ENCODE data around the gene HEMGN. TPM values are rescaled to one million over a fixed set of nuclear protein-coding genes. Genes with fewer than 3 reads are reported as not detected.

The HEMGN gene
- total RNA-seq, 1 experiment from 2014 or later, result not detected

DNA sequence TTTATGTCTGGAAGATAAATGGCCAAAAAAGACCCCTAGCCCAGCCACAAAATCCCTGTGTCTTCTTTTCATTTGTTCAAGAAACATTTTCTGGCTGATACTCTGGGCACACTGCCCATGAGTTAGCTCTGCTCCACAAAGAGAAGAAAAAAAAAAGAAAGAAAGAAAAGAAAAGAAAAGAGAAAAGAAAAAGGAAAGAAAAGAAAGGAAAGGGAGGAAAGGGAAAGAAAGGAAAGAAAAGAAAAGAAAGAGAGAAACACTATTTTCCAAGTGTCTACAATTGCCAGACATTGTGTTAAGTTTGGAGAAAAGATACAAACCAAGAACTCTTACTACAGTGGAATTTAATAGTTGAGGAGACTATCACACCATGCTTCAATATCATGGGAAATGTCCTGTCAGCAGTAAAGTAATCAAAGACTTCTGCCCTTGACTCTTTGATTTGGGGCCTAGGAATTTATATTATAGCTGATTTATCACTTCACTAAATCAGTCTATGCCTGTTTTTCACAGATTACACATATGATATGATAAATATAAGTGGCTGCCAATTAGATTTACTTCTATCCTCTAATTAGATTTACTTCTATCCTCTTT lies 18.7 kb downstream of the HEMGN start:
- H4K20me1 ChIP-seq (ENCODE audit: insufficient read depth), result 0 out of 2 replicates have a peak, but pooled peaks cover 4% of the 10 kb centered on the region
- no peaks in the 10 kb centered on the region for H3K27me3 ChIP-seq (ENCODE audit: insufficient read depth, low read depth)
- peaks cover 18% of the 10 kb centered on the region; the same call in 1 of the 2 replicates for H3K4me1 ChIP-seq (replicated peaks; ENCODE audit: insufficient read depth)
- peaks cover 16% of the 10 kb centered on the region for H3F3A ChIP-seq (ENCODE audit: insufficient read depth, low read depth)
- H3K36me3 ChIP-seq (ENCODE audit: low read depth), result 0 out of 2 replicates have a peak, but pooled peaks cover 11% of the 10 kb centered on the region
- H3K79me2 ChIP-seq (ENCODE audit: low read depth), result peaks cover 26% of the 10 kb centered on the region
- H3K4me3 ChIP-seq, result no peak overlapping the region
- no peak overlapping the region for H2AFZ ChIP-seq
- TF ChIP-seq EZH2 (IDR thresholded peaks at IDR 0.05; ENCODE audit: low read depth), result no peak
- TF ChIP-seq, protein P1, sequence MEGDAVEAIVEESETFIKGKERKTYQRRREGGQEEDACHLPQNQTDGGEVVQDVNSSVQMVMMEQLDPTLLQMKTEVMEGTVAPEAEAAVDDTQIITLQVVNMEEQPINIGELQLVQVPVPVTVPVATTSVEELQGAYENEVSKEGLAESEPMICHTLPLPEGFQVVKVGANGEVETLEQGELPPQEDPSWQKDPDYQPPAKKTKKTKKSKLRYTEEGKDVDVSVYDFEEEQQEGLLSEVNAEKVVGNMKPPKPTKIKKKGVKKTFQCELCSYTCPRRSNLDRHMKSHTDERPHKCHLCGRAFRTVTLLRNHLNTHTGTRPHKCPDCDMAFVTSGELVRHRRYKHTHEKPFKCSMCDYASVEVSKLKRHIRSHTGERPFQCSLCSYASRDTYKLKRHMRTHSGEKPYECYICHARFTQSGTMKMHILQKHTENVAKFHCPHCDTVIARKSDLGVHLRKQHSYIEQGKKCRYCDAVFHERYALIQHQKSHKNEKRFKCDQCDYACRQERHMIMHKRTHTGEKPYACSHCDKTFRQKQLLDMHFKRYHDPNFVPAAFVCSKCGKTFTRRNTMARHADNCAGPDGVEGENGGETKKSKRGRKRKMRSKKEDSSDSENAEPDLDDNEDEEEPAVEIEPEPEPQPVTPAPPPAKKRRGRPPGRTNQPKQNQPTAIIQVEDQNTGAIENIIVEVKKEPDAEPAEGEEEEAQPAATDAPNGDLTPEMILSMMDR (conservative IDR thresholded peaks at IDR 0.05), result no peak
- no peak overlapping the region for H3K27ac ChIP-seq
- H3K9me2 ChIP-seq (ENCODE audit: insufficient read depth), result no peaks in the 10 kb centered on the region
- ChIA-PET POLR2A (ENCODE audit: unreplicated experiment) (no interaction called here), CTCF (interaction anchor here (0.6 to 0.7 kb wide), 2 partner anchors 18 to 362 kb away, joined by 3 to 6 read pairs; no protein-coding TSS in a partner anchor)
- intact Hi-C loops (cut with micrococcal nuclease; ENCODE audit: unreplicated experiment), result no loop called here
- no peaks in the 10 kb centered on the region for H3K9me3 ChIP-seq (ENCODE audit: insufficient read depth, low read depth)
- no peak for DNase-seq
- no peak overlapping the region for H3K4me2 ChIP-seq
- no TSS peak for BruUV-seq (replicated peaks)

DNA sequence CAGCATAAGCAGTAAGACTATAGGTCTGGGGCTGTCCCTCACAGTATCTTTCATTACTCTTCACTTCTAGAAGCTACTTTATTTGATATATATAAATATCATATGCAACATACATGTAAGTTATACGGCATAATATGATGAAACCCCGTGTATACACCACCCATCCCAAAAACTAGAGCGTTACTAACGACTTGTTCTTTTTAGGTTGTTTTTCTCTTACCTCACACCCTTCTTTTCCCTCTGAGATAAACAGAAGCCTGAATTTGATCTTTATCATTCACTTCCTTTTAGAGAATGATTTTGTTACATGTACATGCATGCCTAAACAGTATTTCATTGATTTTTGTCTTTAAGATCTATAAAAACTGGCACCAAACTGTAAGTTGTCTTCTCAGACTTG lies 19.4 kb downstream of the HEMGN start:
- BruUV-seq (replicated peaks), result no TSS peak
- 0 out of 2 replicates have a peak, but pooled peaks cover 11% of the 10 kb centered on the region for H3K36me3 ChIP-seq (ENCODE audit: low read depth)
- TF ChIP-seq, protein P1 (conservative IDR thresholded peaks at IDR 0.05), result no peak
- TF ChIP-seq EZH2 (IDR thresholded peaks at IDR 0.05; ENCODE audit: low read depth), result no peak
- H3K4me1 ChIP-seq (replicated peaks; ENCODE audit: insufficient read depth), result peaks cover 14% of the 10 kb centered on the region; the same call in 1 of the 2 replicates
- CTCF ChIA-PET, result interaction anchor here (0.7 kb wide), 1 partner anchor 362 kb away, joined by 6 read pairs; no protein-coding TSS in a partner anchor
- H4K20me1 ChIP-seq (ENCODE audit: insufficient read depth), result 0 out of 2 replicates have a peak, but pooled peaks cover 4% of the 10 kb centered on the region
- no peak overlapping the region for H3K4me2 ChIP-seq
- peaks cover 26% of the 10 kb centered on the region for H3K79me2 ChIP-seq (ENCODE audit: low read depth)
- H3K4me3 ChIP-seq, result no peak overlapping the region
- DNase-seq, result no peak
- no peak overlapping the region for H3K27ac ChIP-seq
- no peaks in the 10 kb centered on the region for H3K27me3 ChIP-seq (ENCODE audit: insufficient read depth, low read depth)
- intact Hi-C loops (cut with micrococcal nuclease; ENCODE audit: unreplicated experiment), result no loop called here
- H3F3A ChIP-seq (ENCODE audit: insufficient read depth, low read depth), result peaks cover 11% of the 10 kb centered on the region
- H3K9me3 ChIP-seq (ENCODE audit: insufficient read depth, low read depth), result no peaks in the 10 kb centered on the region
- no peaks in the 10 kb centered on the region for H3K9me2 ChIP-seq (ENCODE audit: insufficient read depth)
- no peak overlapping the region for H2AFZ ChIP-seq
- POLR2A ChIA-PET (ENCODE audit: unreplicated experiment), result no interaction called here

DNA sequence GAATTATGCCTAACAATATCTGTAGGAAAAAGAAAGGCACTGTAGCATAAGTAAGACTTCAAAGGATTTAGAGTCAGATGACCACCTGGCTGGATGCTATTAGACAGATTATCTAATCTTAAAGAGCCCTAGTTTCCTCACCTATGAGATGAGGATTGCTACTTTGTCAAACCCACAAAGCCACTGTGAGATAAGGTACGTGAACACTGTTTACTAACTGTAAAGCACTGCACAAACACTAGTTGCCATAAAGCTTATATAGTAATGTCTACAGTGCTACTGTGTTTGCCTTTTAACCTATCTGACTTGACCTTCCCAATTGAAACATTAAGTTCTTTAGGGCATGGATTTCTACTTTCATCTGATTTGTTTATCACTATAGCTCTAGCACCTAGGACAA lies 26.0 kb downstream of the HEMGN start:
- peaks cover 26% of the 10 kb centered on the region for H3K36me3 ChIP-seq (ENCODE audit: low read depth)
- no peaks in the 10 kb centered on the region for H3K27me3 ChIP-seq (ENCODE audit: insufficient read depth, low read depth)
- 0 out of 2 replicates have a peak, but pooled peaks cover 6% of the 10 kb centered on the region for H3F3A ChIP-seq (ENCODE audit: insufficient read depth, low read depth)
- H3K4me2 ChIP-seq, result no peak overlapping the region
- no peak overlapping the region for H3K4me3 ChIP-seq
- H2AFZ ChIP-seq, result no peak overlapping the region
- CTCF ChIA-PET, result no interaction called here
- DNase-seq, result no peak
- 0 out of 2 replicates have a peak, but pooled peaks cover 4% of the 10 kb centered on the region for H4K20me1 ChIP-seq (ENCODE audit: insufficient read depth)
- POLR2A ChIA-PET (ENCODE audit: unreplicated experiment), result no interaction called here
- TF ChIP-seq, protein P1 (conservative IDR thresholded peaks at IDR 0.05), result no peak
- TF ChIP-seq EZH2 (IDR thresholded peaks at IDR 0.05; ENCODE audit: low read depth), result no peak
- no peaks in the 10 kb centered on the region for H3K9me3 ChIP-seq (ENCODE audit: insufficient read depth, low read depth)
- no peaks in the 10 kb centered on the region for H3K9me2 ChIP-seq (ENCODE audit: insufficient read depth)
- no peak overlapping the region for H3K27ac ChIP-seq
- intact Hi-C loops (cut with micrococcal nuclease; ENCODE audit: unreplicated experiment), result no loop called here
- BruUV-seq (replicated peaks), result no TSS peak
- no peaks in the 10 kb centered on the region for H3K4me1 ChIP-seq (replicated peaks; ENCODE audit: insufficient read depth)
- H3K79me2 ChIP-seq (ENCODE audit: low read depth), result 0 out of 2 replicates have a peak, but pooled peaks cover 4% of the 10 kb centered on the region

All from PC-9 (cell line).